Esophagus muscularis mucosa (tissue), 4 donors: ENCODE results near the gene RNF157.

ENCODE experiments used
- EP300 ChIP-seq: sonication (generic); formaldehyde crosslinking; IDR thresholded peaks from one replicate; pipeline ENCODE4 v1.6.1; 2017; ENCODE audit warnings: antibody characterized with exemption
- POLR2AphosphoS5 ChIP-seq, 2 donors: sonication (generic); formaldehyde crosslinking; IDR thresholded peaks; one replicate each; pipeline ENCODE4 v1.6.1; 2017; ENCODE audit warnings: antibody characterized with exemption in 2 of 2
- TF ChIP-seq, protein P1 (sequence below), 3 experiments: fragments of 200-600 bp in 2 of 3; fragments of 450-650 bp in 1 of 3; sonication (generic) in 2 of 3; IDR thresholded peaks; one replicate each; pipeline ENCODE4 v1.5.1; 2017 to 2019; ENCODE audit warnings: antibody characterized with exemption in 3 of 3, mild to moderate bottlenecking in 2 of 3, moderate library complexity in 1 of 3

DNA sequence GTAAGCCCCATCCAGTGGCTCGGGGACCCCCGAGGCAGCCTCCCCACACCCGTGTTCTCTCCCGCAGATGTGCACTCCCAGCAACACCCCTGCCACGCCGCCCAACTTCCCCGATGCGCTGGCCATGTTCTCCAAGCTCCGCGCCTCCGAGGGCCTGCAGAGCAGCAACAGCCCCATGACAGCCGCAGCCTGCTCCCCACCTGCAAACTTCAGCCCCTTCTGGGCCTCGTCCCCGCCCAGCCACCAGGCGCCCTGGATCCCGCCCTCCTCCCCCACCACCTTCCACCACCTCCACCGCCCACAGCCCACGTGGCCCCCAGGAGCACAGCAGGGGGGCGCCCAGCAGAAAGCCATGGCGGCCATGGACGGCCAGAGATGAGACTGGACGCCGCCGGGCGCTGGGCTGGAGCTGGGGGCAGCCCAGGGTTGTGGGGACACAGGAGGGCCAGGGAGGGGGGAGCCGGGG lies 29.9 kb upstream of the RNF157 start:
- TF ChIP-seq, protein P1, sequence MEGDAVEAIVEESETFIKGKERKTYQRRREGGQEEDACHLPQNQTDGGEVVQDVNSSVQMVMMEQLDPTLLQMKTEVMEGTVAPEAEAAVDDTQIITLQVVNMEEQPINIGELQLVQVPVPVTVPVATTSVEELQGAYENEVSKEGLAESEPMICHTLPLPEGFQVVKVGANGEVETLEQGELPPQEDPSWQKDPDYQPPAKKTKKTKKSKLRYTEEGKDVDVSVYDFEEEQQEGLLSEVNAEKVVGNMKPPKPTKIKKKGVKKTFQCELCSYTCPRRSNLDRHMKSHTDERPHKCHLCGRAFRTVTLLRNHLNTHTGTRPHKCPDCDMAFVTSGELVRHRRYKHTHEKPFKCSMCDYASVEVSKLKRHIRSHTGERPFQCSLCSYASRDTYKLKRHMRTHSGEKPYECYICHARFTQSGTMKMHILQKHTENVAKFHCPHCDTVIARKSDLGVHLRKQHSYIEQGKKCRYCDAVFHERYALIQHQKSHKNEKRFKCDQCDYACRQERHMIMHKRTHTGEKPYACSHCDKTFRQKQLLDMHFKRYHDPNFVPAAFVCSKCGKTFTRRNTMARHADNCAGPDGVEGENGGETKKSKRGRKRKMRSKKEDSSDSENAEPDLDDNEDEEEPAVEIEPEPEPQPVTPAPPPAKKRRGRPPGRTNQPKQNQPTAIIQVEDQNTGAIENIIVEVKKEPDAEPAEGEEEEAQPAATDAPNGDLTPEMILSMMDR (IDR thresholded peaks at IDR 0.05) = no peak
- TF ChIP-seq POLR2AphosphoS5 (IDR thresholded peaks at IDR 0.05) (no peak), EP300 (no peak)
